HG02852 (cell line): ENCODE measurements around the gene MYH14.
"Not testable (repeated sequence)": the region's sequence is repeated elsewhere in the genome, so short reads cannot be mapped to it uniquely, and the experiment has no call there.

Experiments
- ATAC-seq: cut with Tn5 transposase; IDR thresholded peaks from one replicate; pipeline ENCODE4 v1.9.1; 2021; ENCODE audit warnings: mild to moderate bottlenecking, moderate library complexity; ENCODE audit not compliant: unreplicated experiment

The MYH14 gene

DNA sequence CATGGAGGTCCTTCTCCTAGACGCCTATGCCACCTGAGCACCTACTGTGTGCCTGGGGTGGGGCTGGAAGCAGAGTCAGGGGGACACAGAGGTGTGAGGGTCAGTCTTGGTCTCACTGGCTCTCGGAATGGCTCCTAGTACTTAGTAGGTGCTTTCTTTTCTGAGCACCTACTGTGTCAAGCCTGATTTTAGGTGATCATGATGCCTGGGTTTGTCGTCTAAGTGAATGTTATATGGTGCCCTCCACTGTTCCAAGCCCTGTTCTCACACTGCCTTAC lies 20.0 kb downstream of the MYH14 start:
- no peak for ATAC-seq

DNA sequence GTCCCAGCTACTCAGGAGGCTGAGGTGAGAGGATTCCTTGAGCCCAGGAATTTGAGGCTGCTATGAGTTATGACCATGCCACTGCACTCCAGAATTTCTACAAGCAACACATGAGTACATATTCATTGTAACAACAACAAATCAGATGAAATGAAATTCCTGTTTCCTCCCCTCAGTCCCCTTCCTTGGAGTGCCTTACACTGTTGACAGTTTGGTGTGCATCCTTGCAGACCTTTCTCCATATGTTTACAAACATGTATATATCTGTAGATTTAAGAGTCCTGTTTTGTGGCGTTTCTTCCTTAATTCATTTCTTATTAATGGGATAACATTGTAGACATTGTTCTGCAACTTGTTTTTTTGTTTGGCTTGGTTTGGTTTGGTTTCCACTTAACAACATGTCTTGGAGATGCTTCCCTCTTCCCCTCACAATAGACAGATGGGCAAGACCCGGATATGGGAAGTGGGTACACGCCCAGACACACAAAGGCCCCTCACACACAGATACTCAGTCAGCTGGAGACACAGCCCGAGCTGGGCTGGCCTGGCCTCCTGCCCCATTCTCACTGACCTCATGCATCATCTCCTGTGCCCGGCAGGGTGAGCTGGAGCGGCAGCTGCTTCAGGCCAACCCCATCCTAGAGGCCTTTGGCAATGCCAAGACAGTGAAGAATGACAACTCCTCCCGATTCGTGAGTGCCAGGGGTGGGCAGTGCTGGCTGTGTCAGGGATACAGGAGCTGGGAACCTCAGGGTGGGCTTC lies 21.7 kb downstream of the MYH14 start:
- ATAC-seq: no peak

DNA sequence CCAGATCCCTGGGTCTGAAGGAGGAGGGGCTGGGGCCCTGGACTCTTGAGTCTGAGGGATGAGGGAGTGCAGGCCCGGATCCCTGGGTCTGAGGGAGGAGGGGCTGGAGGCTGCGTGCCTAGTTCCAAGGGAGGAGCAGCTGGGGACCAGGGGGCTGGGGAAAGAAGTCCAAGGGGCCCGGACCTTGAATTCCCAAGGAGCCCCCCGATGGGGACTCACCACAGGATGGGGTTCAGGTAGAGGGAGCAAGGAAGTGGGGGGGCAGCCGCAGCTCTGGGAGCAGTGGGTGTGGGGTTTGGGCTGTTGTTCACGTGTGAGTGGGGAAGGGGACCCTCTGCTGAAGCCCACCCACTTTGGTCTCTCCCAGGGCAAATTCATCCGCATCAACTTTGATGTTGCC lies 23.1 kb downstream of the MYH14 start:
- no peak for ATAC-seq

DNA sequence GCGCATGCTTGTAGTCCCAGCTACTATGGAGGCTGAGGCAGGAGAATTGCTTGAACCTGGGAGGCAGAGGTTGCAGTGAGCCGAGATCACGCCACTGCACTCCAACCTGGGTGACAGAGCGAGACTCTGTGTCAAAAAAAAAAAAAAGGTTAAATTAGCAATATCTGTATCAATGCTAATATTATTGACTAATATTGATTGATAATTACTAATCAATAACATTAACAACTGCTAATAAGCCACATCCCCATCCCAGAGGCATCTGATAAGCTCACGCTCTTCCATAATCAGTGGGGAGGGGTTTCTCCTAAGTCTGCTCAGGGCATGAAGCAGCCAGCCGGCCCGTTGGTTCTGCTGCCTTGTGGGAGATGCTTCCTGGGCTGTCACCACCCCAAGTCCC lies 24.7 kb downstream of the MYH14 start:
- ATAC-seq: not testable (repeated sequence)

DNA sequence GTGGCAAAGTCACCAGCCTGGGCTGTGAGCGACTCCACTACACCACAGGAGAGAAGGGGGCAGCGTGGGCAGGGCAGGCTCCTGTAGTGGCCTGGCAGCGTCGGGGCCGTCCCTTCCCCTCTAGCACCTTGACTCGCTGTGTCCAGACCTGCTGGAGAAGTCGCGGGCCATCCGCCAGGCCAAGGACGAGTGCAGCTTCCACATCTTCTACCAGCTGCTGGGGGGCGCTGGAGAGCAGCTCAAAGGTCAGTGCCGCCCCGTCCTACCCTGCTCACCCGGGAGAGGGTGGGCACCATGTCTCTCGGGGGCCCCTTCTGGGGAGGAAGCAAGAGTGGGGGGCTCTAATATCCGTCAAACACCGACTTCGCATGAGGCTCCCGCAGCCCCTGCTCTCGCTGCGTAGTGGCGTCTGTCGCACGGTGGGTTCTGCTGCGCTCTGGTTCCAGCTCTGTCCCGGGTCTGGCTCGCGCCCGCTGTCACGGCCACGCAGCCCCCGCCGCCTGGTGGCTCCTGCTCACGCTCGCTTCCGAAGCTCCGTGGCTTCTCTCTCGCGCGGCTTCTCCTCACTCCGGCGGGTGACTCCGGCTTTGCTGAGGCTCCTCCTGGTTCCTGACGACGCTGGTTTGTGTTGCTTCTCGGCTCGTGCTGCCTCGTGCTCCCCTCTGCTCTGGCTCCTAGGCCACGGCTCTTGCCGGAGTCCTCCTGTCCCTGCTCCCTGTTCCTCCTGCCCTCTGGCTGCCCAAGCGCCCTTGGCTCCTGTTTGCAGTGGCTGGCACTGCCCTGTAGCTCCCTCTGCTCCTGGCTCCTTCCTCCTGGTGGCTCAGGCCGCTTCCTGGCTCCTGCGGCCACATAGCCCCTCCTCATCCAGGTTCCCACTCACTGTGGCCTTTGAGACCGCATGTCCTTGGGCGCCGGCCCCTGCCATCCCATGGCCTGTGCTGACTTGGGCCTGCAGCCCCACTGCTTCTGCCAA lies 27.2 kb downstream of the MYH14 start:
- no peak for ATAC-seq

DNA sequence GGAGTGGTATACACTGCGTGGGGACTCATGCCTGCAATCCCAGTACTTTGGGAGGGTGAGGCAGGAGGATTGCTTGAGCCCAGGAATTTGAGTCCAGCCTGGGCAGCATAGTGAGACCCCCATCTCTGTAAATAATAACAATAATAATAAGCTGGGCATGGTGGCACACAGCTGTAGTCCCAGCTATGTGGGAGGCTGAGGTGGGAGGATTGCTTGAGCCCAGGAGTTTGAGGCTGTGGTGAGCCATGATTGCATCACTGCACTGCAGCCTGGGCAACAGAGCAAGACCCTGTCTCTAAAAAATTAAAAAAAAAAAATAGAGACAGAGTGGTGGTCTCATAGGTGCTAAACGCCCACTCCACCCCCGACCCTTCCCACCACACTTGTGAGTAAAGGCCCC lies 28.0 kb downstream of the MYH14 start:
- not testable (repeated sequence) for ATAC-seq

DNA sequence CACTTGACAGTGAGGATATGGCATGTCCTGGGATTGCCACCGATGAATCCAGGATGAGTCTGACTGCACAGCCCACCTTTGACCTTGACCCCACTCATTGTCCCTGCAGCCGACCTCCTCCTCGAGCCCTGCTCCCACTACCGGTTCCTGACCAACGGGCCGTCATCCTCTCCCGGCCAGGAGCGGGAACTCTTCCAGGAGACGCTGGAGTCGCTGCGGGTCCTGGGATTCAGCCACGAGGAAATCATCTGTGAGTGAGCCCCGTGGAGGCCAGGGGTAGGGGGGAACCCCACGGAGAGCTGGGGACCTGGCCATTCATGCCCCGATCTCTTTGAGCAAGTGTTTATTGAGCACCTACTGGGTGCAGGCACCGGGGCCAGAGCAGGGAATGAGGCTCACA lies 28.4 kb downstream of the MYH14 start:
- ATAC-seq: no peak

DNA sequence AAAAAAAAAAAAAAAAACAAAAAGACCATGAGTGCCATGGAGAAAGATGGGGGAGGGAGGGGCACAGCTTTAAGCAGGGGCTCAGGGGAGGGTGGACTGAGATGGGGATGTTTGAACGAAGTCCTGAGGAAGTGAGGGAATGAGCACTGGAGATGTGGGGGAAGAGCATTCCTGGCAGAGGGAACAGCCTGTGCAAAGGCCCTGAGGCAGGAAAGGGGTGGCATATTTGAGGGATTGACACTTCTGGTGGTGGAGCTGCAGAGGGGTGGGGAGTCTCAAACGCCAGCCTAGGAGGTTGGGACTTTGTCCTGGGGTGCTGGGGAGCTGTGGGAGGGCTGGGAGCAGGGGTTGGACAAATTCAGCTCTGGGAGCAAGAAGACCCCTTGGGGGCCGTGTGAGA lies 29.2 kb downstream of the MYH14 start:
- no peak for ATAC-seq

DNA sequence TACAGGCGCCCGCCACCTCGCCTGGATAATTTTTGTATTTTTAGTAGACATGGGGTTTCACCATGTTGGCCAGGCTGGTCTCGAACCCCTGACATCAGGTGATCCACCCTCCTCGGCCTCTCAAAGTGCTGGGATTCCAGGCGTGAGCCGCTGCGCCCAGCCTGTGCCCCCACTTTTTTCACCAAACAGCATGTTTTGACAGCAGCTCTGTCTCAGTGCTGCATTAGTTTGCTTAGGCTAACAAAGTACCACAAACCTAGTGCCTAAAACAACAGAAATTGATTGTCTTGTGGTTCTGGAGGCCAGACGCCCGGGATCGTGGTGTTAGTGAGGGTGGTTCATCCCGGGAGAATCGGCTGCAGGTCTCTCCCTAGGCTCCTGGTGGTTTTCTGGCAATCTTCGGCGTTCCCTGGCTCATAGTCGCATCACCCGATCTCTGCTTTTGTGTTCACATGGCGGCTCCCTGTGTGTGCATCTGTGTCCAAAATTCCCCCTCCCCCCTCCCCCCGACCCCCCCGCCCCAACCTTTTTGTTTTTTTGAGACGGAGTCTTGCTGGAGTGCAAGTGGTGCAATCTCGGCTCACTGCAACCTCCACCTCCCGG lies 30.0 kb downstream of the MYH14 start:
- no peak for ATAC-seq

DNA sequence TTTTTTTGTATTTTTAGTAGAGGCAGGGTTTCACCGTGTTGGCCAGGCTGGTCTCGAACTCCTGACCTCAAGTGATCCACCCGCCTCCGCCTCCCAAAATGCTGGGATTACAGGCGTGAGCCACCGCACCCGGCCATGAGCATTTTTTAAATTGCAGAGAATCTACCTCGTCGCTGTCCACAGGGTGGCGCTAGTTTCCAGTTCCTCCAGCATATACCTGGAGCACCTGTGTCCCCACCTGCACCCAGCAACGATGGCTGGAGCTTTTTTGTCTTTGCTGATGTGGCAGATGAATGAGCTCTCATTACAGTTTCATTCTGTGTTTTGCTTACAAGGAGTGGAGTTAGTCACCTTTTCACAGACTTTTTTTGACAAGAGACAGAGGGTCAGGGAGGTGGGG lies 34.1 kb downstream of the MYH14 start:
- ATAC-seq: not testable (repeated sequence)

DNA sequence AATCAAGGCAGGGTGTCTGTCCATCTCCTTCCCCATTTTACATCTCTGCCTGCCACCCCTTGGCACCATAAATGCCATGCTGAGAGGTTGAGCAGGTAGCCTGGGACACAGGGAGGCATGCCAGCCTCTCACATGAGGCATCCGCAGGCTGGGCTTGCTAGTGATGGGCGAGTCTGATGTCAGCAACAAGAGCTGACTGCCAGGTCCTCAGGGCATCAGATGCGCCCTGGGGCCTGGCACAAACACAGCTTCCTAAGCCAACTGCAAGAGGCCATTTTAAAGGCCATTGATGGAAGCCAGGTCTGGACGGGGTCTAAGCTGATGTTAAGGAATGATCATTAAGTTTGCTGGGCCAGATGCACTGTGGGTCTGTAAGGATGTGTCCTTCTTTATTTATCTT lies 34.6 kb downstream of the MYH14 start:
- no peak for ATAC-seq

DNA sequence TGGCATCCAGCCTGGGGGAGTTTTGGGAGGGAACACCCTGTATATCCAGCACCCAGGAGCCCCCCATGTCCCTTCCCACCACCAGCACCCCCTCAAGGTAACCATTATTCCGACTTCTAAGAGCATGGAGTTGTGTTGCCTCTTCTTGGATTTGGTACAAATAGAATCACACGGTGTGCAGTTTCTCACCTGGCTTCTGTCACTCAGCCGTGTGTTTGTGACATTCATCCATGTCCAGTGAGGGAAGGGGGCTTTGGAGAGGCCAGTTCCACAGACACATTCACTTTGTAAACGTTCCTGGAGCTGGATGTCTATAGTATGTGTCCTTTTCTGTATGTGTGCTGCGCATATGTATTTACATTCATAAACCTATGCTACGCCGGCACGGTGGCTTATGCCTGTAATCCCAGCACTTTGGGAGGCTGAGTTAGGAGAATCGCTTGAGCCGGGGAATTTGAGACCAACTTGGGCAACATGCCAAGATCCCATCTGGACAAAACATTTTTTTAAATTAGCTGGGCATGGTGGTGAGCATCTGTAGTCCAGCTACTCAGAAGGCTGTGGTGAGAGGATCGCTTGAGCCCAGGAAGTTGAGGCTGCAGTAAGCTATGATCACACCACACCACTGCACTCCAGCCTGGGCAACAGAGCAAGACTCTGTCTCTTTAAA lies 36.6 kb downstream of the MYH14 start:
- no peak for ATAC-seq

DNA sequence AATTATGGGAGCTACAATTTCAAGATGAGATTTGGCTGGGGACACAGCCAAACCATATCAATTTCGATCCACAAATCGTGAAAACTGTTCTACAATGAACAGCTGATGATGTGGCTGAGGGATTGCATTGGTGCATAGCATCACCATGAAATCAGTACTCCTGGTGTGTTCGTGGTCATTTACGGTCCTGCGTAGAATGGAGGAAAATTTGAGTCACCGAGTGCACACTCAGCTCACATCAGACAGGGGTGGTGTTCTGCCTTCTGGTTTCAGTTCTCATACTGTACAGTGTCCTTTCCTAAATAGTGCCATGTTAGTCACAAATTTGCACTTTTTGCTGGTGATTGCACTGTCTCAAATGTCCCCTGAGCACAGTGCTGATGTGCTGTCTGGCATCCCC lies 39.2 kb downstream of the MYH14 start:
- no peak for ATAC-seq

DNA sequence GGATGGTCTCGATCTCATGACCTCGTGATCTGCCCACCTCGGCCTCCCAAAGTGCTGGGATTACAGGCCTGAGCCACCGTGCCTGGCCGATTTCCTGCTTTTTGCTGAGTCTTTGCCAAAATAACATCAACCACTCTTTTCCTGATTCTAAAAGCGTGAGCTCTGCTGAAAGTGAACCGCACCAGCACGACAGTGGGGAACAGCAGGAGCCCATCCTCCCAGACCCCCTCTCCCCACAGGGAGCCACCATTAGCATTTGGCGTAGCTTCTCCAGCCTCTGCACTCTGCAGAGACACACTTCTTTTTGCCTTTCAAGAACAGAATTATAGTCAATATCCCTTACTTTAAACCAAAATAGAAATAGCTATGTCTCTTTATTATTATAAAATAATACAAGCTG lies 41.3 kb downstream of the MYH14 start:
- ATAC-seq: no peak

DNA sequence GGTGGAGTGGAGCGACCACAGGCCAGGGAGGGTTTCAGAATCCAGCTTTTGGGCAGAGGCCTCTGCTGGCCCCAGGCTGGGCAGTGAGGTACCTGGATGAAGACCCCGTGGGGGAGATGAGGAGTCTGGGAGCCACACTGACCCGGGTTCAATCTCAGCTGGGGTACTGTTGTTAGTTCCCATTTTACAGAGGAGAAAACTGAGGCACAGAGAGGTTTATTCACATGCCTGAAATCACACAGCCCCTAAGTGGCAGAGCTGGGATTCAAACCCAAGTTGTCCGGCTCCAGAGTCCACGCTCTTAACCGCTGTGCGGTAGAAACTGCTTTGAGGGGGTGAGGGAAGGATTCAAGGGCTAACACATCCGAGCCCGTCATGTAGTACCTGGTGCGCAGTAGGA lies 45.0 kb downstream of the MYH14 start:
- ATAC-seq: no peak

DNA sequence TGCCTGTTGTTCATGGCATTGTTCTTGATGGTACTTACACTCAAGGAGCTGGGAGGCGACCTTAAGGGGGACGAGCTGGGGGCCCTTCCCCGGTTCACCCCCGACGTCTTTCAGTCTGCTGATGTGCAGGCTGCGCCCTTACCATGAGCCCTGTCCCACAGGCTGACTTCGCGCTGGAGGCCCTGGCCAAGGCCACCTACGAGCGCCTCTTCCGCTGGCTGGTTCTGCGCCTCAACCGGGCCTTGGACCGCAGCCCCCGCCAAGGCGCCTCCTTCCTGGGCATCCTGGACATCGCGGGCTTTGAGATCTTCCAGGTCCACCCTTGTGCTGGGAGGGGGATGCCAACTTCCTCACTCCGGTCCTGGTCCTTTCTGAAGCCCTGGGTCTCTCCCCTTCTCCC lies 45.4 kb downstream of the MYH14 start:
- ATAC-seq: no peak

DNA sequence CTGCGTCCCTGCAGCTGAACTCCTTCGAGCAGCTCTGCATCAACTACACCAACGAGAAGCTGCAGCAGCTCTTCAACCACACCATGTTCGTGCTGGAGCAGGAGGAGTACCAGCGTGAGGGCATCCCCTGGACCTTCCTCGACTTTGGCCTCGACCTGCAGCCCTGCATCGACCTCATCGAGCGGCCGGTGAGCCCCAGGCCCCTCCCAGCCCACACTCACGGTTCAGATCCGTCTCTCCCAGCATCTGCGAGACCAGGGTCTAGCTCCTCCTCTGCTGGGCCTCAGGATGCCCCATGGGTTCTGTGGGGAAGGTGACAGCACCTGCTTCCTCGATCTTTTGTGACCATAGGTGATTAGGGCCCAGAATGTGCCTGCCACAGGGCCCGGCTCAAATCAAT lies 46.2 kb downstream of the MYH14 start:
- ATAC-seq: no peak

DNA sequence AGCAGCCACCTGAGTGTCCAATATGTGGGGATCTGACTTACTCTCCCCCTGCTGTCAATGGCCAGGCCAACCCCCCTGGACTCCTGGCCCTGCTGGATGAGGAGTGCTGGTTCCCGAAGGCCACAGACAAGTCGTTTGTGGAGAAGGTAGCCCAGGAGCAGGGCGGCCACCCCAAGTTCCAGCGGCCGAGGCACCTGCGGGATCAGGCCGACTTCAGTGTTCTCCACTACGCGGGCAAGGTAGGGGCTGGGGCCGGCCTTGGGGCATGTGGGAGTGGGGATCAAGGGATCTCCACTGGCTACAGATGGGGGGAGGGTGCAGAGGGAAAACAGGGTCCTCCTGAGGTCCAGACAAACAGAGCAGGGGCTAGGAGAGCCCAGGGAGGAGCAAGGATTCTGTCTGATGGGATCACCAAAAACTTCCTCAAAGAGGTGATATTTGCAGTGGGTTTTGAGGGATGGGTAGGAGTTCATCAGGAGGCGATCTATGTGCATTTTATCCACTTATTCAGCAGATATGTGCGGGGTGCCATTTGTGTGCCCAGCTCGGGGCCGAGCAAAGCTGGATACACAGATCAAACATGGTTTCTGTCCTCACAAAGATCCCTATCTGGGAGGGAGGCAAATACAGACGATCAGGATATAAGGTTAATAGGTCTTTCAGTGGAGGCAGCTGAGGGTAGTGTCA lies 47.2 kb downstream of the MYH14 start:
- ATAC-seq: no peak

DNA sequence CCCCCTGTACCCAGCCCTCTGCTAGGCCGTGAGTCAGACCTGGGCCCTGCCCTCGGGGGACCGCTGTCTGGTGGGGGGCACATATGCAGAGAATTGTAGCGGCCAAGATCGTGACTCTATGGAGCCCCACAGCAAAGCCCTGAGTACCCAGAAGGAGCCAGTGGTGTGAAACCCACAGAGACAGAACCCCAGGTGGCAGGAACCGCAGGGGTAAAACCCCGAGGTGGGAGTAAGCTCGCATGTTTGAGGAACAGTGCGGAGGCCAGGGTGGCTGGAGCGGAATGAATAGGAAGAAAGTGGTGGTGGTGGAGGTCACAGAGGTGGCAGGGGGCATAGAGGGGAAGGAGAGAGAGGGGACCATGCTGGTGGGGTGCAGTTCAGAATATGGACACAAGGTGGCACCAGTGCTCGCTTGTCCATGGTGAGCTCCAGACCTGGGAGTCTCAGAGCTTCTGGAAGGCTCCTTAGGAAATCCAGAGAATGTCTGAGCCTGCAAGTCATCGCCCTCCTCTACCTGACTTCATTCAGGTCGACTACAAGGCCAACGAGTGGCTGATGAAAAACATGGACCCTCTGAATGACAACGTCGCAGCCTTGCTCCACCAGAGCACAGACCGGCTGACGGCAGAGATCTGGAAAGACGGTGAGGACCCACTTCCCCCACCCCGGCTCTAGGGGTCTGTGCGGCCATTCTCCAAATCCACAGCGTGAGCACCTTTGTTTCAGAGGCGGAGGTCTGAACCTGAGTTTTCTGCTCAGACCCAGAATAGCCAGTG lies 48.9 kb downstream of the MYH14 start:
- ATAC-seq: no peak

DNA sequence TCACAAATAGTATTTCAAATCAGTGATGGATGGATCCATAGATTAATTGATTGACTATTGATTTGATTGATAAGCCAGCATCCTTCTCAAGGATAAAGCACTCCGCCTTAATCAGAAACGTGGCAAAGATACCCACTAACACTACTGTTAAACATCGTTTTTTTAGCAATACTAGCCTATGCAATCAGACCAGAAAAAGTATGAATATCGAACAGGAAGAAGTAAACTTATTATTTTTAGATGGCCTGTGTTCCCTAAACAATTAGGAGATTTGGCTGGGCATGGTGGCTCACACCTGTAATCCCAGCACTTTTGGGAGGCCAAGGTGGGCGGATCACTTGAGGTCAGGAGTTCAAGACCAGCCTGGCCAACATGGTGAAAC lies 49.5 kb downstream of the MYH14 start:
- no peak for ATAC-seq
